ENCODE results near the gene CNPY4. TPM values are rescaled to one million over a fixed set of nuclear protein-coding genes. Genes with fewer than 3 reads are reported as not detected.
"Not testable (repeated sequence)": the region's sequence is repeated elsewhere in the genome, so short reads cannot be mapped to it uniquely, and the experiment has no call there.

CNPY4 gene
- total RNA-seq, 1 donor from 2014 or later, result 17.1 TPM

- no peak for DNase-seq (ENCODE audit: low spot score in 2 of 2)
- FAIRE-seq, result no peak
Measured at GRCh38 chr7:100137851-100138760, 18.7 kb downstream of the CNPY4 start.

GRCh38 chr7:100141555-100141949 lies 22.1 kb downstream of the CNPY4 start:
- FAIRE-seq (no peak), DNase-seq (ENCODE audit: low spot score in 2 of 2) (no peak)

- DNase-seq (ENCODE audit: low spot score in 2 of 2) (no peak), FAIRE-seq (no peak)
Measured at GRCh38 chr7:100142461-100142860, 23.0 kb downstream of the CNPY4 start.

- FAIRE-seq; DNase-seq (ENCODE audit: low spot score in 2 of 2): not testable (repeated sequence)
Measured at GRCh38 chr7:100146350-100146749, 26.9 kb downstream of the CNPY4 start.

GRCh38 chr7:100147278-100147677 lies 27.8 kb downstream of the CNPY4 start:
- DNase-seq (ENCODE audit: low spot score in 2 of 2), result no peak
- FAIRE-seq, result no peak

GRCh38 chr7:100148225-100148558 lies 28.8 kb downstream of the CNPY4 start:
- no peak for FAIRE-seq
- DNase-seq (ENCODE audit: low spot score in 2 of 2), result no peak

GRCh38 chr7:100148559-100149328 lies 29.3 kb downstream of the CNPY4 start, which contains the start of gene LAMTOR4:
TSS of gene LAMTOR4 (plus strand) at chr7:100148918. CDS start at chr7:100148973, 55 bp downstream.
- peak; percentile 90 to 97 for DNase-seq (ENCODE audit: low spot score in 2 of 2)
- FAIRE-seq, result peak; percentile 95

- no peak for DNase-seq (ENCODE audit: low spot score in 2 of 2)
- no peak for FAIRE-seq
Measured at GRCh38 chr7:100152404-100152803, 33.0 kb downstream of the CNPY4 start.

- FAIRE-seq, result no peak
- DNase-seq (ENCODE audit: low spot score in 2 of 2), result no peak
Measured at GRCh38 chr7:100152937-100153666, 33.7 kb downstream of the CNPY4 start.

GRCh38 chr7:100153708-100154535 lies 34.5 kb downstream of the CNPY4 start:
- FAIRE-seq, result no peak
- DNase-seq (ENCODE audit: low spot score in 2 of 2), result peak in 1 of 2 donors; percentile 14

- FAIRE-seq (no peak), DNase-seq (ENCODE audit: low spot score in 2 of 2) (peak in 1 of 2 donors; percentile 36)
Measured at GRCh38 chr7:100154651-100155491, 35.4 kb downstream of the CNPY4 start.

- DNase-seq (ENCODE audit: low spot score in 2 of 2), result no peak
Measured at GRCh38 chr7:100155553-100156317, 36.3 kb downstream of the CNPY4 start.

GRCh38 chr7:100156331-100157068 lies 37.1 kb downstream of the CNPY4 start:
- no peak for FAIRE-seq
- peak in 1 of 2 donors; percentile 24 for DNase-seq (ENCODE audit: low spot score in 2 of 2)

More at GRCh38 chr7:100155553-100156317, 36.3 kb downstream of the CNPY4 start:
- FAIRE-seq, result no peak

GRCh38 chr7:100157069-100157333 lies 37.6 kb downstream of the CNPY4 start:
- FAIRE-seq, result no peak

GRCh38 chr7:100157334-100158228 lies 38.1 kb downstream of the CNPY4 start:
- no peak for FAIRE-seq
- peak; percentile 51 to 58 for DNase-seq (ENCODE audit: low spot score in 2 of 2)

More at GRCh38 chr7:100157069-100157333, 37.6 kb downstream of the CNPY4 start:
- peak in 1 of 2 donors; percentile 32 for DNase-seq (ENCODE audit: low spot score in 2 of 2)

Data from frontal cortex (tissue), 4 donors.